ENCODE measurements around the gene NDUFA1.
"Not testable (repeated sequence)": the region's sequence is repeated elsewhere in the genome, so short reads cannot be mapped to it uniquely, and the experiment has no call there.

Gene NDUFA1

DNA sequence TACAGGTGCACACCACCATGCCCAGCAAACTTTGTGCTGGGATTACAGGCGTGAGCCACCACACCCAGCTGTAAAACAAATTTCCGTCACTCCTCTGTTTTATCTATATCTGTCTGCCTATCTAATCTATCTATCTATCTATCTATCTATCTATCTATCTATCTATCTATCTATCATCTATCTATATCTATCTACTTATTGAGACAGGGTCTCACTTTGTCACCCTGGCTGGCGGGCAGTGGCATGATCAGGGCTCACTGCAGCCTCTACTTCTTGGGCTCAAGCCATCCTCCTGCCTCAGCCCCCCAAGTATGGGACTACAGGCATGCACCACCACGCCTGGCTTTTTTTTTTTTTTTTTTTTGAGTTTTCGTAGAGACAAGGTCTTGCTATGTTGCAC is 44.7 kb downstream of the NDUFA1 start:
- DNase-seq, result no peak

DNA sequence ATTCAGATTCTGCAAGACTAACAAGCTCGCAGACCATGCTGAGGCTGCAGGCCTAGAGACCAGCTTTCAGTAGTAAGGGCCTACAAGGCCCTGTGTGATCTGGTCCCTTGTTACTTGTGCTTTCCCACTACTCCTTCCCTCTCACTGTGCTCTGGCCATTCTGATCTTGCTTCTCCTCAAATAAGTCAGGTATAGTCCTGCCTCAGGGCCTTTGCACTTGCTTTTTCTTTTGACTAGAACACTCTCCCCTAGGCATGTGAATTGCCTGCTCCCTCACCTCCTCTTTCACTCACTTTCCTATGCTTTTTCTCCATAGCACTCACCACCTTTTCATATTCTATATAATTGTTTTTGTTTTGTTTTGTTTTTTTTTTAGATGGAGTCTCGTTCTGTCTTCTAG is 46.2 kb downstream of the NDUFA1 start:
- DNase-seq, result no peak

GRCh38 chrX:119919835-119920585 is 48.4 kb downstream of the NDUFA1 start:
- DNase-seq, result no peak

GRCh38 chrX:119922391-119922790 is 50.8 kb downstream of the NDUFA1 start:
- not testable (repeated sequence) for DNase-seq
